Mesothelial cell of epicardium (in vitro differentiated cells): ENCODE measurements around the gene BTBD6. TPM values are rescaled to one million over a fixed set of nuclear protein-coding genes. Genes with fewer than 3 reads are reported as not detected.

Experiments used
- DNase-seq, 2 experiments: peaks; one replicate each; pipeline ENCODE4 v3.0.0; 2021; ENCODE audit warnings: low spot score in 2 of 2; ENCODE audit not compliant: unreplicated experiment in 2 of 2
- H3K27ac Mint-ChIP-seq: 2 replicates; pipeline ENCODE4 v1.8.0; 2021; ENCODE audit warnings: mixed read lengths
- H3K27me3 Mint-ChIP-seq: 2 replicates; pipeline ENCODE4 v1.8.0; 2021; ENCODE audit warnings: low read depth, mixed read lengths
- H3K36me3 Mint-ChIP-seq: 2 replicates; pipeline ENCODE4 v1.8.0; 2021; ENCODE audit warnings: mixed read lengths
- H3K4me1 Mint-ChIP-seq: 2 replicates; pipeline ENCODE4 v1.8.0; 2021; ENCODE audit warnings: mixed read lengths
- H3K4me3 Mint-ChIP-seq: 2 replicates; pipeline ENCODE4 v1.8.0; 2021; ENCODE audit warnings: mild to moderate bottlenecking, moderate library complexity, mixed read lengths
- H3K9me3 Mint-ChIP-seq: 2 replicates; pipeline ENCODE4 v1.8.0; 2021; ENCODE audit warnings: mixed read lengths
- total RNA-seq: library from RNA; stranded (reverse); gene quantifications from 3 replicates; pipeline ENCODE4 v1.2.1, GENCODE V29; 2021
- TF ChIP-seq, protein P1 (sequence below): fragments of 200-600 bp; sonication (generic); IDR thresholded peaks from one replicate; pipeline ENCODE4 v1.5.0; 2021; ENCODE audit warnings: antibody characterized with exemption; ENCODE audit not compliant: unreplicated experiment

BTBD6 gene
- total RNA-seq, 1 donor from 2014 or later = 38.4 TPM

- no peaks in the 10 kb centered on the region for H3K9me3 Mint-ChIP-seq
- TF ChIP-seq, protein P1, sequence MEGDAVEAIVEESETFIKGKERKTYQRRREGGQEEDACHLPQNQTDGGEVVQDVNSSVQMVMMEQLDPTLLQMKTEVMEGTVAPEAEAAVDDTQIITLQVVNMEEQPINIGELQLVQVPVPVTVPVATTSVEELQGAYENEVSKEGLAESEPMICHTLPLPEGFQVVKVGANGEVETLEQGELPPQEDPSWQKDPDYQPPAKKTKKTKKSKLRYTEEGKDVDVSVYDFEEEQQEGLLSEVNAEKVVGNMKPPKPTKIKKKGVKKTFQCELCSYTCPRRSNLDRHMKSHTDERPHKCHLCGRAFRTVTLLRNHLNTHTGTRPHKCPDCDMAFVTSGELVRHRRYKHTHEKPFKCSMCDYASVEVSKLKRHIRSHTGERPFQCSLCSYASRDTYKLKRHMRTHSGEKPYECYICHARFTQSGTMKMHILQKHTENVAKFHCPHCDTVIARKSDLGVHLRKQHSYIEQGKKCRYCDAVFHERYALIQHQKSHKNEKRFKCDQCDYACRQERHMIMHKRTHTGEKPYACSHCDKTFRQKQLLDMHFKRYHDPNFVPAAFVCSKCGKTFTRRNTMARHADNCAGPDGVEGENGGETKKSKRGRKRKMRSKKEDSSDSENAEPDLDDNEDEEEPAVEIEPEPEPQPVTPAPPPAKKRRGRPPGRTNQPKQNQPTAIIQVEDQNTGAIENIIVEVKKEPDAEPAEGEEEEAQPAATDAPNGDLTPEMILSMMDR = no peak
These were observed 22.1 kb upstream of the BTBD6 start for GRCh38 chr14:105226198-105226597.

DNA sequence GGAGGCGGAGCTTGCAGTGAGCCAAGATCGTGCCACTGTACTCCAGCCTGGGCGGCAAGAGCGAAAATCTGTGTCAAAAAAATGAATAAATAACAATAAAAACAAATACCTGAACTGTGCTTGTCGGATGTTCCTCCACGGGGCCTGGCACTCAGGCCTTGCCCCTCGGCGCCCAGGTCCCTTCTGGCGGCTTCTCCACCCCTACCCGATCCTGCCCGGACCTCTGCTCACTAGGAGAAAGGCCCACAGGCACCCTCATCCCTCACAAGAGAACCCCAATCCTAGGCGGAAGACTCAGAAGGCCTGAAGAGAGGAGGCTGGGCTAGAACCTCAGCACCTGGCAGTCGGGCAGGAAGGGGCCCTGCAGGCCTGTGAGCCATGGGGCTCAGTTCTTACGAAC, 21.0 kb upstream of the BTBD6 start:
- Mint-ChIP-seq H3K4me1 (peaks cover 4% of the 10 kb centered on the region), H3K27me3 (no peaks in the 10 kb centered on the region), H3K4me3 (no peak overlapping the region), H3K36me3 (peaks cover 26% of the 10 kb centered on the region), H3K9me3 (no peaks in the 10 kb centered on the region), H3K27ac (no peak overlapping the region)
- TF ChIP-seq, protein P1 = no peak
- DNase-seq = no peak

More at GRCh38 chr14:105226198-105226597, 22.1 kb upstream of the BTBD6 start:
- Mint-ChIP-seq H3K27ac (no peak overlapping the region), H3K4me3 (no peak overlapping the region), H3K4me1 (peaks cover 11% of the 10 kb centered on the region), H3K27me3 (no peaks in the 10 kb centered on the region), H3K36me3 (peaks cover 32% of the 10 kb centered on the region)
- no peak for DNase-seq

- TF ChIP-seq, protein P1 = no peak
- Mint-ChIP-seq H3K9me3 (no peaks in the 10 kb centered on the region), H3K4me1 (peaks cover 4% of the 10 kb centered on the region), H3K27me3 (no peaks in the 10 kb centered on the region), H3K36me3 (peaks cover 19% of the 10 kb centered on the region), H3K27ac (no peak overlapping the region), H3K4me3 (no peak overlapping the region)
- no peak for DNase-seq
These were observed 19.8 kb upstream of the BTBD6 start for GRCh38 chr14:105228562-105228961.

- H3K9me3 Mint-ChIP-seq = no peaks in the 10 kb centered on the region
- peaks cover 4% of the 10 kb centered on the region for H3K4me1 Mint-ChIP-seq
- peaks cover 14% of the 10 kb centered on the region for H3K36me3 Mint-ChIP-seq
- no peak overlapping the region for H3K4me3 Mint-ChIP-seq
- no peak overlapping the region for H3K27ac Mint-ChIP-seq
- H3K27me3 Mint-ChIP-seq = no peaks in the 10 kb centered on the region
- TF ChIP-seq, protein P1 = no peak
- DNase-seq = no peak
These were observed 19.2 kb upstream of the BTBD6 start for GRCh38 chr14:105229099-105229655.

DNA sequence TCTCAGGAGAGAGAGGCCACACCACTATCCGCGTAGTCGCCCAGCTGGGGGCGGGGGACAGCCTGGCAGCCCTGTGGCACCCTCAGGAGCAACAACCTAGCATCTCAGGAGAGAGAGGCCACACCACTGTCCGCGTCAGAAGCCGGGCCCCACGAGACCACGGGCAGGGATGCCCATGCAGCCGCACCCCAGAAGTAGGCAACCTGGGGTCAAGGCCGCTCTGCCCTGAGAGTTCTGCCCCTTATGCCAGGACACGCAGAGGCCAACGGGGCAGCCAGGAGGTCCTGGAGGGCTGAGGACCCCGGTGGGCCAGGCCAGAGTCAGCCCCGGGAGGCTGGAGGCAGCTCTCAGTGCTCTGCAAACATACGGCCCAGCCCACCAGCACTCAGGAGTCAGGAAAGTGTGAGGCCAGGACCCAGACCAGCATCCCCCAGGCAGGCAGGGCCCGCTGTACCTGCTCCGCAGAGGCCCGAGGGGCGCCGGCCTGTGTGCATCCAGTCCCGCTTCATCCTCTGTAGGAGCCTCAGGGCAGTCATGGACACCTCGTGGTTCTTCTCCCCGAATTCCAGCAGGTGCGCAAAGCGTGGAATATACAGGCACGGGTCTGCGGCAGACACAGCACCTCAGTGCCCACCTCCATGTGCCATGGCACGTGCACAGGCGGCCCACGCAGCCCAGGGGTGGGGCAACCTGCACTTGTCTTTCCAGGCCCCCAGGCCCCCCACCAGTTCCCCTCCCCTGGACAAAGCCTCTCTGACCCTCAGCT, 7.3 kb upstream of the BTBD6 start:
- no peak overlapping the region for H3K27ac Mint-ChIP-seq
- H3K9me3 Mint-ChIP-seq = no peaks in the 10 kb centered on the region
- no peaks in the 10 kb centered on the region for H3K27me3 Mint-ChIP-seq
- H3K4me3 Mint-ChIP-seq = no peak overlapping the region
- no peak for DNase-seq
- TF ChIP-seq, protein P1 = no peak
- H3K4me1 Mint-ChIP-seq = peaks cover 4% of the 10 kb centered on the region
- H3K36me3 Mint-ChIP-seq = peaks cover 14% of the 10 kb centered on the region
